Astrocyte (in vitro differentiated cells and primary cell): Measurements from ENCODE around the gene TGFBRAP1. TPM values are rescaled to one million over a fixed set of nuclear protein-coding genes. Genes with fewer than 3 reads are reported as not detected.

Source experiments
- DNase-seq: peaks from one replicate; pipeline ENCODE4 v3.0.0-alpha.2; 2010; ENCODE audit warnings: low read depth
- FAIRE-seq: peaks from 2 replicates; lab custom pipeline; 2011; peaks lifted over from hg19 to GRCh38; lab: Jason Lieb, UNC
- H2AFZ ChIP-seq: 2 replicates; pipeline ENCODE4 v1.6.0; 2012; ENCODE audit warnings: low read depth, low read length, inconsistent platforms
- H3K27ac ChIP-seq: 2 replicates; pipeline ENCODE4 v1.5.1; 2011; ENCODE audit warnings: low read depth, low read length, inconsistent platforms
- H3K27me3 ChIP-seq: 2 replicates; pipeline ENCODE4 v1.6.0; 2011; ENCODE audit warnings: low read length, inconsistent platforms; ENCODE audit not compliant: insufficient read depth
- H3K36me3 ChIP-seq: 2 replicates; pipeline ENCODE4 v1.5.1; 2011; ENCODE audit warnings: low read length, inconsistent platforms; ENCODE audit not compliant: insufficient read depth
- H3K4me1 ChIP-seq: 2 replicates; pipeline ENCODE4 v1.5.1; 2011; ENCODE audit warnings: low read length, inconsistent platforms; ENCODE audit not compliant: insufficient read depth
- H3K4me2 ChIP-seq: 2 replicates; pipeline ENCODE4 v1.6.0; 2012; ENCODE audit warnings: low read length, inconsistent platforms
- H3K4me3 ChIP-seq: 2 replicates; pipeline ENCODE4 v1.5.1; 2011; ENCODE audit warnings: low read depth, mild to moderate bottlenecking, low read length, inconsistent platforms; ENCODE audit not compliant: insufficient read depth
- H3K79me2 ChIP-seq: 2 replicates; pipeline ENCODE4 v1.6.0; 2012; ENCODE audit warnings: mild to moderate bottlenecking, low read length, inconsistent platforms; ENCODE audit not compliant: insufficient read depth
- H3K9ac ChIP-seq: 2 replicates; pipeline ENCODE4 v1.6.0; 2012; ENCODE audit warnings: mild to moderate bottlenecking, low read length, inconsistent platforms
- H3K9me3 ChIP-seq: 2 replicates; pipeline ENCODE4 v1.5.1; 2012; ENCODE audit warnings: low read depth, mild to moderate bottlenecking, low read length, inconsistent platforms; ENCODE audit not compliant: insufficient read depth
- H4K20me1 ChIP-seq: 2 replicates; pipeline ENCODE4 v1.6.0; 2012; ENCODE audit warnings: low read length, inconsistent platforms; ENCODE audit not compliant: insufficient read depth
- H3K27ac Mint-ChIP-seq: one replicate; pipeline ENCODE4 v1.8.0; 2021; ENCODE audit warnings: mild to moderate bottlenecking, mixed read lengths; ENCODE audit not compliant: unreplicated experiment
- H3K27me3 Mint-ChIP-seq: one replicate; pipeline ENCODE4 v1.8.0; 2021; ENCODE audit warnings: low read depth, mixed read lengths; ENCODE audit not compliant: unreplicated experiment
- H3K36me3 Mint-ChIP-seq: one replicate; pipeline ENCODE4 v1.8.0; 2021; ENCODE audit warnings: low read depth, mixed read lengths; ENCODE audit not compliant: unreplicated experiment
- H3K4me1 Mint-ChIP-seq: one replicate; pipeline ENCODE4 v1.8.0; 2021; ENCODE audit warnings: low read depth, mixed read lengths; ENCODE audit not compliant: unreplicated experiment
- H3K4me3 Mint-ChIP-seq: one replicate; pipeline ENCODE4 v1.8.0; 2021; ENCODE audit warnings: mild to moderate bottlenecking, moderate library complexity, mixed read lengths; ENCODE audit not compliant: unreplicated experiment
- H3K9me3 Mint-ChIP-seq: one replicate; pipeline ENCODE4 v1.8.0; 2021; ENCODE audit warnings: mild to moderate bottlenecking, mixed read lengths; ENCODE audit not compliant: unreplicated experiment
- CTCF ChIP-seq: IDR thresholded peaks from 2 replicates; pipeline ENCODE4 v1.5.1; 2011; ENCODE audit warnings: low read depth, mild to moderate bottlenecking, inconsistent platforms, low read length, moderate library complexity; ENCODE audit not compliant: insufficient read depth
- EZH2 ChIP-seq: IDR thresholded peaks from 2 replicates; pipeline ENCODE4 v1.6.1; 2012; ENCODE audit warnings: mild to moderate bottlenecking, low read length, inconsistent platforms; ENCODE audit not compliant: insufficient read depth
- total RNA-seq: library from RNA; stranded (reverse); gene quantifications from 2 replicates; pipeline ENCODE4 v1.2.1, GENCODE V29; 2021

Gene TGFBRAP1
- total RNA-seq, 1 donor from 2014 or later = 25.1 TPM

GRCh38 chr2:105236060-105236424 is 93.5 kb downstream of the TGFBRAP1 start:
- H3K4me3 ChIP-seq = no peak overlapping the region
- H3K27me3 ChIP-seq = peaks cover 3% of the 10 kb centered on the region
- H2AFZ ChIP-seq = no peak overlapping the region
- no peak overlapping the region for H3K9ac ChIP-seq
- peaks cover 14% of the 10 kb centered on the region for H3K4me1 ChIP-seq
- H3K36me3 ChIP-seq = no peaks in the 10 kb centered on the region
- no peak for FAIRE-seq
- no peaks in the 10 kb centered on the region for H3K79me2 ChIP-seq
- Mint-ChIP-seq H3K36me3 (peaks cover under 1% of the 10 kb centered on the region), H3K27ac (no peak overlapping the region), H3K27me3 (no peaks in the 10 kb centered on the region), H3K9me3 (no peaks in the 10 kb centered on the region), H3K4me3 (no peak overlapping the region), H3K4me1 (peaks cover 25% of the 10 kb centered on the region)
- TF ChIP-seq EZH2 = no peak
- TF ChIP-seq CTCF = no peak
- DNase-seq = no peak
- no peak overlapping the region for H3K4me2 ChIP-seq
- no peaks in the 10 kb centered on the region for H4K20me1 ChIP-seq
- H3K9me3 ChIP-seq = no peaks in the 10 kb centered on the region
- H3K27ac ChIP-seq = no peak overlapping the region

- Mint-ChIP-seq H3K4me3 (no peak overlapping the region), H3K27ac (peak overlapping the region; percentile 37), H3K36me3 (peaks cover 2% of the 10 kb centered on the region), H3K27me3 (no peaks in the 10 kb centered on the region), H3K4me1 (peaks cover 24% of the 10 kb centered on the region), H3K9me3 (no peaks in the 10 kb centered on the region)
- Histone ChIP-seq H3K9me3 (no peaks in the 10 kb centered on the region), H3K4me2 (no peak overlapping the region), H3K4me3 (no peak overlapping the region), H3K27me3 (peaks cover 3% of the 10 kb centered on the region), H3K4me1 (peaks cover 14% of the 10 kb centered on the region), H4K20me1 (no peaks in the 10 kb centered on the region), H3K36me3 (no peaks in the 10 kb centered on the region), H2AFZ (no peak overlapping the region), H3K79me2 (no peaks in the 10 kb centered on the region), H3K27ac (no peak overlapping the region), H3K9ac (no peak overlapping the region)
- TF ChIP-seq EZH2 (no peak), CTCF (peak; percentile 81)
- FAIRE-seq (peak; percentile 63), DNase-seq (peak; percentile 62)
Measured at GRCh38 chr2:105235388-105236059, 94.0 kb downstream of the TGFBRAP1 start.

GRCh38 chr2:105231232-105231619 is 98.3 kb downstream of the TGFBRAP1 start:
- Mint-ChIP-seq H3K27me3 (no peaks in the 10 kb centered on the region), H3K36me3 (peaks cover 2% of the 10 kb centered on the region), H3K4me3 (no peak overlapping the region), H3K9me3 (no peaks in the 10 kb centered on the region), H3K27ac (no peak overlapping the region), H3K4me1 (peaks cover 7% of the 10 kb centered on the region)
- H3K4me1 ChIP-seq = no peaks in the 10 kb centered on the region
- H4K20me1 ChIP-seq = no peaks in the 10 kb centered on the region
- peaks cover 3% of the 10 kb centered on the region for H3K27me3 ChIP-seq
- H3K9ac ChIP-seq = no peak overlapping the region
- H3K9me3 ChIP-seq = no peaks in the 10 kb centered on the region
- no peaks in the 10 kb centered on the region for H3K36me3 ChIP-seq
- DNase-seq (no peak), FAIRE-seq (no peak)
- H3K27ac ChIP-seq = no peak overlapping the region
- H3K4me3 ChIP-seq = no peak overlapping the region
- no peaks in the 10 kb centered on the region for H3K79me2 ChIP-seq
- no peak overlapping the region for H3K4me2 ChIP-seq
- H2AFZ ChIP-seq = no peak overlapping the region
- TF ChIP-seq CTCF = no peak
- TF ChIP-seq EZH2 = no peak
